ENCODE data around the gene LILRB1.

LILRB1 gene

DNA sequence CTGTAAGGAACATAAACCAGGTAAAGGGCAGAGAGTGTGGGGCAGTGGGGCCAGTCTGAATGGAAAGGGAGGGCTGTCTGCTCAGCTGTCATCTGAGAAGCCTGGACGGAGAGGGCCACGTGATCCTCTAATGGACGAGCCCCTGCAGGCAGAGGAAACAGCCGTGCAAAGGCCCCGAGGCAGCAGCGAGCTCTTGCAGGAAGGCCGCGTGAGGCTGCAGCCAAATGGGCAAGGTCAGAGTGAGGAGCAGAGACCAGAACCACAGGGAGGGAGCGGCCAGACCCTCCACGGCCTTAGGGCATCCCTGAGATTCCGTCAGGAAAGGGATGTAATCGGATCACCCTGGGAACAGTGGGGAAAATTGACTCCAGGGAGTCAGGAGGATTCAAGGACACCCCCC is 36.9 kb downstream of the LILRB1 start:
- DNase-seq = no peak

DNA sequence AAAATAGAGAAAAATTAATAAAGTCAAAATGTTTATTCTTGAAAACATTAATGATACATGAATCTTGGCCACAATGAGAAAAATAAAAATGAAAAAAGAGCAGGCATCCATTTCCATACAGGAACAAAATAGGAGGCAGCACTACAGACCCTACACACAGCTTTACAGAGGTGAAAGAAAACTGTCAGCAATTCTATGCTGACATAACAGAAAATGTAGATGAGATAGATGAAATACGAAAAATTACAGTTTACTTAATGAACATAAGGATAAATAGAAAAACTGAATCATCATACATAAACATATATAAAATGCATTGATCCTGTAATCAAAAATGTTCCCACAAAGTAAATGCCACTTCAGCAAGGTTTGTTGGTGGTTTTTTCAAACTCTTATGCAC is 38.1 kb downstream of the LILRB1 start:
- DNase-seq = no peak

DNA sequence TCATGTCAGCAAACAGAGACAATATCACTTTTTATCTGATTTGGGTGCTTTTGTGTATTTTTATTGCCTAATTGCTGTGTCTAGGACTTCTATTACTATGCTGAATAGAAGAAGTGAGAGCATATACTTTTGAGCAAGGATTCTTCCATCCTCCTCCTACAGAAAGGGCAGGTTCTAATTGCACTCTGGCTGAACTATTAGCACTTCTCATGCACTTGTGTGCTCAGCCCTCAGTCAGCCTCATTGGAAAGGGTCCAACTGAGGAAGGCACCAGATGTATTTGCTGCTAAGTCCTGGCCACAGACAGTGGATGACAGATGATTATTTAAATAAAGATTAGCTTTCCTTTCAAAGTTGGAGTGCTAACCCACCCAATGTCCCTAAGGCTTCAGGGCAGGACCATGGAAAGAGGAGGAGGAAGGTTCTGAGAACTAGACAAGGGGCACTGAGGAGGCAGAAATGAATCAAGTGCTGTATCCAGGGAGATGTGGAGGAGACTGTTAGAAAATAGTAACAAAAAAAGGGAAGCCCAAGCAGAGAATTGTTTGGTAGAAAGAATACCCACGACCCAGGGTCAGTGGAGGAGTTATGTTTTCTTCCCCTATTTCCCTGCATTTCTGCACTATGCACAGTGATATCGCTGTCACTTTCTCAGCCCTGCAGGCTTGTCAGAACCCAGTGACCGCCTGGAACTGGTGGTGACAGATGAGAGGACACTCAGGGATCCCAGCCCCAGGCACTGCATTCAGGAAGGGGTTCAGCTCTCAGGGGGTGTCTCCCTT is 40.5 kb downstream of the LILRB1 start:
- peak; percentile 82 for DNase-seq

DNA sequence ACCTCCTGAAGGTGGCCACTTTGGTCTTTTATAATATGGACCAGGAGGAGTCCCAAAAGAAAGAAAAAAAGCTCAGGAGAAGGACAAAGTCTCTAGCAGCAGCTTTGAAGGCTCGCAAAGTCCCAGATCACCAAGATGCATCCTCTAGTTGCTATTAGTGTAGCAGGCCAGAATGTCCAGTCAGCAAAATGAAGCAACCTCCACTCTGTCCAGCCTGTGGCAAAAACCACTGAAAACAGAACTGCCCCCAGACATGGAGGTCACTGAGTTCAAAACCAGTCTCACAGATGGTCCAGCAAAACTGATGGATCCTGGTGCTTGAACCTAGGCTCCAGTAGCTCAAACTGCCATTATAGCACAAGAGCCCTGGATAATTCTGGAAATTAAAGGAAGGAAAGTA is 42.9 kb downstream of the LILRB1 start:
- DNase-seq = peak; percentile 76

DNA sequence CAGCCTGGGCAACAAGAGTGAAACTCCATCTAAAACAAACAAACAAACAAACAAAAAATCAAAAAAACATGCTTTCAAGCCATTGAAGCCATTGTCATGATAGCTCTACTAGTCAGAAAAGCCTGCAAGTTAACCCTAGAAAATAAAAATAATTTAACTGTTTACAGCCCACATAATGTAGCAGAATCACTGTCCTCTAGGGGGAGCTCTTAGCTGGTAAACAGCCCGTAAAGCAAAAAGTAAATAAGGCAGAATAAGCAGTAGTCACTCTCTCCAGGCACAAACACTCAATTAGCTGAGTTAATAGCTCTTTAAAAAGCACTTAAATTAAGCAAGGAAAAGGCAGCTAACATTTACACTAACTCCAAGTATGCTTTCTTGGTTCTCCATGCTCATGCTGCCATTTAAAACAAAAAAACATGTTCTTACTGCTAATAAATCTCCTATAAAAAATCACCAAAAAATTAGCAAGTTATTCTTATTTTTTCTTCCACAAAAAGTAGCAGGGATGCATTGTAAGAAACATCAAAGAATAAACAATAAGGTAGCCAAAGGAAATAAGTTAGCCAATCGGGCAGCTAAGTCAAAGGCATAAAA is 43.8 kb downstream of the LILRB1 start:
- DNase-seq = peak; percentile 67

DNA sequence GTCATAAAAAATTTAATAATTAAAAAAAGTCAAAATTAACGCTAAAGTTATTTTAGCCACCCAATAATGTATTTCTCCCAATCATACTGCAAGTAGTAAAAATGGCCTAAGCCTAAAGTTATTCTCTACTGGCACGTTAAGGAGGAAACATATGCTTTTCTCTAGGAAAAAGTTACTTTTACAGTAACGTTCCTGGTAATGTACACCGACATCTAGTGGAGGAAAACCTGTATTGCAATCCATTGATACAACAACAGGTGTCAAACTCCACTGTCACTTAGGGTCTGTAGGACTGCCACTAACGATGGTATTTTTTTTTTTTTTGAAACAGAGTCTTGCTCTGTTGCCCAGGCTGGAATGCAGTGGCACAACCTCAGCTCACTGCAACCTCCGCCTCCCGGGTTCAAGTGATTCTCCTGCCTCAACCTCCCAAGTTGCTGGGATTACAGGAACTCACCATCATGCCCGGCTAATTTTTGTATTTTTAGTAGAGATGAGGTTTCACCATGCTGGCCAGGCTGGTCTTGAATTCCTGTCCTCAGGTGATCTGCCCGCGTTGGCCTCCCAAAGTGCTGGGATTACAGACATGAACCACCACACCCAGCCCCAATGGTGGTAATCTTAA is 46.0 kb downstream of the LILRB1 start:
- peak; percentile 70 for DNase-seq

DNA sequence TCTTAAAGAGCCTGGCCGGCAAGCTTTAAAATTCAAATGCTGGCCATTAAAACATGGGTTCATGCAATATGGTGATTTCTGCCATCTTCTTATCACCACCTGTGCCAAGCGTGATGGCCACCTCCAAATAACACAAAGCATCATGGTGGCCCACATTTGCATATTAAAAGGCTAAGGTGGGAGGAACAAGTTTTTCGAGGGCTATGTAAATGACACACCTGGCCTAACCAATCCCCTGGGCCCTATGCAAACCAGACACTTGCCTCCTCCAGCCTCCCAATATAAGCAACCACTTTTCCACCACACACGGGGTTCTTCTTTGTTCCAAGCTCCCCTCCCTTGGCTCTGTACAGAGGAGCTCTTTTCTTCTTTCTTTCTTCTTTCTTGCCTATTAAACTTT is 46.9 kb downstream of the LILRB1 start:
- no peak for DNase-seq

DNA sequence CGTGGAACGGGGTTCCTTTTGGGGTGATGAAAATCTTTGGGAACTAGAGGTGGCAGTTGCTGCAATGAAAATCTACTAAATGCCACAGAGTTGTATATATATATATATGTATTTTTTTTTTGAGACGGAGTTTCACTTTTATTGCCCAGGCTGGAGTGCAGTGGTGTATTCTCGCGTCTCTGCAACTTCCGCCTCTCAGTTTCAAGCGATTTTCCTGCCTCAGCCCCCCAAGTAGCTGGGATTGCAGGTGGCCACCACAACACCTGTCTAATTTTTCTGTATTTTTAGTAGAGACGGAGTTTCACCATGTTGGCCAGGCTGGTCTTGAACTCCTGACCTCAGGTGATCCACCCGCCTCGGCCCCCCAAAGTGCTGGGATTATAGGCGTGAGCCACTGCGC is 51.3 kb downstream of the LILRB1 start:
- DNase-seq = peak; percentile 56

DNA sequence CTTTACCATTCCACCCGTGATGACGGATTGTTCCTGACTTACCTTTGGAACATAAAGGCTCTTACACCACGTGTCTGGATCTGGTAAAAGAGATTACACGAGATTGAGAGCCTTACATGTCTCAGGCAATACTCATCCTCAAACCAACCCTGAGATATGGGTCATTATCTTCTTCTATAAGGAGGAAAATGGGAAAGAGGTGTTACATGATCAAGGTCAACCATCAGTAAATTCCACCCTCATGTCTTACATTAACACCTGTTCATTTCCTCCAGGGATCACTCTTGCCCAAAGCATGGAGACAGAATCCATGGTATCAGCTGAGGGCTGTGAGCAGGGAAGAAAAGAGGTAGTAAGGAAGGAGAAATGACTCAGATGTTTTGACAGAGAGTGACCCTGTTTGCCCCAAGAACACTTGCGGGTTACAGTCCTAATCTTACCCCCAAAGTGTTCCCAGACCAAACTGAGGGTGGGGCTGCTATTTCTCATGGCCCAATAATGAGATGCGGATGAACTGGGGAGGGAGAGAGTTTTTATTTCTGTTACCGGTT is 52.1 kb downstream of the LILRB1 start:
- no peak for DNase-seq

DNA sequence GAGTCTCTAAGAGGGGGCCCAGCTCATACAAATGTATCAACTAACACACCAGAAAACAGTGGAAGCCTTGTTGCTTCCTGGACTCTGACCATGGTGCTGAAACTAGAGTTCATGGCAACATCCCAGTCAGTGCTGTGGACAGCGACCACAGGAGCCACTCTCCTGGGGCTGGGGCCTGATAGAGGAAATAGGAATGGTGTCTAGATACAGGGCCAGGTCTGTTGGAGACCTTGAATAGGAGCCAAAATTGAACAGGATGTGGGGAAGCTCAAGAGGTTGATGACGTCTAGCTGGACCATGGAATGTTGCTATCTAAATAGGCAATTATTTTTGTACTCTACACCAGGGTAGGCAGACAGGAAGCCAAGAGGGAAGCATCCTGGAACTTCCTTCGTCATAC is 54.2 kb downstream of the LILRB1 start:
- peak; percentile 76 for DNase-seq
